WTC11 (cell line): ENCODE results near the gene RELL1. TPM values are rescaled to one million over a fixed set of nuclear protein-coding genes. Genes with fewer than 3 reads are reported as not detected.

Source experiments
- ATAC-seq: fragments of 200-7000 bp; cut with Tn5 transposase; 2 replicates; pipeline ENCODE4 v1.10.0; 2021; ENCODE audit warnings: mild to moderate bottlenecking, moderate library complexity
- CTCF ChIA-PET: fragments of 300-600 bp; sonication (Branson Sonifier 250); formaldehyde crosslinking; loops from one replicate; lab custom pipeline; 2021; ENCODE audit warnings: antibody characterized with exemption; lab: Charles Lee
- POLR2A ChIA-PET: fragments of 350-600 bp; sonication (Branson Sonifier 250); formaldehyde crosslinking; loops from one replicate; lab custom pipeline; 2021; ENCODE audit warnings: antibody characterized with exemption; lab: Charles Lee
- DNase-seq: peaks from one replicate; pipeline ENCODE4 v3.0.0; 2021; ENCODE audit warnings: low spot score
- H3K27ac Mint-ChIP-seq: 2 replicates; pipeline ENCODE4 v1.8.0; 2021; ENCODE audit warnings: mixed read lengths
- H3K27me3 Mint-ChIP-seq: 2 replicates; pipeline ENCODE4 v1.8.0; 2021; ENCODE audit warnings: low read depth, mild to moderate bottlenecking, moderate library complexity, mixed read lengths
- H3K36me3 Mint-ChIP-seq: 2 replicates; pipeline ENCODE4 v1.8.0; 2021; ENCODE audit warnings: mixed read lengths
- H3K4me1 Mint-ChIP-seq: 2 replicates; pipeline ENCODE4 v1.8.0; 2022; ENCODE audit warnings: mixed read lengths
- H3K4me3 Mint-ChIP-seq: 2 replicates; pipeline ENCODE4 v1.8.0; 2021; ENCODE audit warnings: mild to moderate bottlenecking, moderate library complexity, mixed read lengths
- H3K9me3 Mint-ChIP-seq: 2 replicates; pipeline ENCODE4 v1.8.0; 2021; ENCODE audit warnings: mixed read lengths
- FOXK1 ChIP-seq: sonication (generic); formaldehyde crosslinking; IDR thresholded peaks from 2 replicates; pipeline ENCODE4 v1.8.0; 2022; ENCODE audit warnings: mild to moderate bottlenecking, moderate library complexity, missing genetic modification reagents
- GRHL2 ChIP-seq: fragments of 250-450 bp; sonication (Bioruptor Pico); IDR thresholded peaks from 2 replicates; pipeline ENCODE4 v1.8.0; 2022; ENCODE audit warnings: mild to moderate bottlenecking, moderate library complexity; ENCODE audit not compliant: insufficient replicate concordance, severe bottlenecking
- ZNF317 ChIP-seq: sonication (generic); formaldehyde crosslinking; IDR thresholded peaks from 2 replicates; pipeline ENCODE4 v1.8.1; 2023; ENCODE audit warnings: low read depth, mild to moderate bottlenecking, moderate library complexity, missing genetic modification reagents, borderline replicate concordance
- ZNF396 ChIP-seq: fragments of 250-450 bp; sonication (Bioruptor Pico); IDR thresholded peaks from 2 replicates; pipeline ENCODE4 v1.8.0; 2021; ENCODE audit warnings: mild to moderate bottlenecking, moderate library complexity, borderline replicate concordance
- ZNF423 ChIP-seq: fragments of 250-450 bp; sonication (Bioruptor Pico); IDR thresholded peaks from 2 replicates; pipeline ENCODE4 v2.1.2; 2022; ENCODE audit warnings: mild to moderate bottlenecking, moderate library complexity
- total RNA-seq: library from RNA; stranded (reverse); gene quantifications from 3 replicates; pipeline ENCODE4 v1.2.3, GENCODE V29; 2021
- TF ChIP-seq, protein P1 (sequence below): fragments of 250-450 bp; sonication (Bioruptor Pico); conservative IDR thresholded peaks from 2 replicates; pipeline ENCODE4 v1.9.0; 2021; ENCODE audit warnings: mild to moderate bottlenecking
- TF ChIP-seq, protein P2 (sequence below): sonication (generic); formaldehyde crosslinking; IDR thresholded peaks from 2 replicates; pipeline ENCODE4 v1.8.1; 2022; ENCODE audit warnings: low read depth, mild to moderate bottlenecking, moderate library complexity, missing genetic modification reagents, borderline replicate concordance
- TF ChIP-seq, protein P3 (sequence below): sonication (generic); formaldehyde crosslinking; IDR thresholded peaks from 2 replicates; pipeline ENCODE4 v1.8.0; 2023; ENCODE audit warnings: missing genetic modification reagents
- TF ChIP-seq, protein P4 (sequence below): sonication (generic); formaldehyde crosslinking; IDR thresholded peaks from 2 replicates; pipeline ENCODE4 v1.8.0; 2023; ENCODE audit warnings: missing genetic modification reagents, mild to moderate bottlenecking, borderline replicate concordance
- TF ChIP-seq, protein P5 (sequence below): sonication (generic); formaldehyde crosslinking; IDR thresholded peaks from 2 replicates; pipeline ENCODE4 v1.8.1; 2022; ENCODE audit warnings: low read depth, missing genetic modification reagents, borderline replicate concordance
- TF ChIP-seq, protein P6 (sequence below): sonication (generic); formaldehyde crosslinking; IDR thresholded peaks from 2 replicates; pipeline ENCODE4 v1.8.1; 2023; ENCODE audit warnings: mild to moderate bottlenecking, moderate library complexity, missing genetic modification reagents
- TF ChIP-seq, protein P7 (sequence below): sonication (generic); formaldehyde crosslinking; IDR thresholded peaks from 2 replicates; pipeline ENCODE4 v1.8.0; 2022; ENCODE audit warnings: mild to moderate bottlenecking, missing genetic modification reagents

The RELL1 gene
- total RNA-seq, 1 experiment from 2014 or later = 14.4 TPM

DNA sequence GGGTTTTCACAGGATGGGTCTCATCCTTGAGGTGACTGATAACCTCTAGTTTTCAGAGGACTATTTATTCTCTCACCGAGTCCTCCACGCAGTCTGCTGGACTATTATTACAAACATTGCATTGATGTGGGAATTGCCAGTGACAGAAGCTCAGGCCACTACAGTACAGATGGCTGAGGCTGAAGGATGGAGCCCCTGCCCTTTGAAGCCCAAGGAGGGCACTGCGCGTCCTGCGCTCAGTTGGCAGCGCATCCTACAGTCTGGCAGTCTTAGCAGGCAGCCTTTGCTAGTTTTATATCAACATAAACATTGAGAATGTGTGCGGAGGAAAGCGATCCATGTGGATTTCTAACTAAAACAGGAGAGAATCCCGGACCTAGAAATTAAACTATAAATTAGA, 1.5 kb upstream of the RELL1 start:
- H3K4me1 Mint-ChIP-seq = peaks cover 35% of the 10 kb centered on the region
- peaks cover 14% of the 10 kb centered on the region for H3K9me3 Mint-ChIP-seq
- ChIA-PET CTCF (interaction anchor here (1.1 to 2.3 kb wide), 2 partner anchors 85 to 347 kb away, joined by 4 to 11 read pairs; no protein-coding TSS in a partner anchor), POLR2A (no interaction called here)
- DNase-seq = no peak
- H3K27me3 Mint-ChIP-seq = peaks cover 28% of the 10 kb centered on the region
- ATAC-seq = no peak
- peaks cover 10% of the 10 kb centered on the region for H3K36me3 Mint-ChIP-seq
- H3K4me3 Mint-ChIP-seq = peak overlapping the region; percentile 66
- H3K27ac Mint-ChIP-seq = no peak overlapping the region
- TF ChIP-seq, protein P1, sequence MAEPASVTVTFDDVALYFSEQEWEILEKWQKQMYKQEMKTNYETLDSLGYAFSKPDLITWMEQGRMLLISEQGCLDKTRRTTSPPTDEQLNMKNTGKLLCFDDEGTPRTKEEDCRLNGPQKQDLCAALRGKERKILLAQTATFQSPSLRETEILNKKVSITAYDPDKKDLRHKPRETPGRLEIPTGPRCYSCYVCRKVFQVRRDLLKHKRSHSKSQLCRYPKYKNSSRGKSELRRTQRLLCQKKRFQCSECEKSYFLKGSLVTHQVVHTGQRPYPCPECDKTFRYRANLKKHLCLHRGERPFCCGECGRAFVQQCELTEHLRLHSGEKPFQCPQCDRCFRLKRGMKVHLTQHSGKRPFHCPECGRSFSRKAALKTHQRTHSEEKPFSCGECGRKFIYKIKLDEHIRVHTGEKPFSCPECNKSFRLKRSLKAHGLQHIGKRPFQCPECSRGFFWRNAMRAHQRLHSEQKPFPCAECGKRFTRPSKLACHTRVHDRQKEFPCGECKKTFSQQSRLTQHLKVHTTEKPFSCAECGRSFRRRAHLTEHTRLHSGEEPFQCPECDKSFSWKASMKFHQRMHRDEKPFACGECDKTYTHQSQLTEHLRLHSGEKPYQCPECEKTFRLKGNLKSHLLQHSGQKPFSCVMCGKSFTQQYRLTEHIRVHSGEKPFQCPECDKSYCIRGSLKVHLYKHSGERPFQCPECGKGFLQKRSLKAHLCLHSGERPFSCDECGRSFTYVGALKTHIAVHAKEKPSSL (CRISPR knock-in tag) = no peak
- TF ChIP-seq, all 79 proteins: peak for 0

DNA sequence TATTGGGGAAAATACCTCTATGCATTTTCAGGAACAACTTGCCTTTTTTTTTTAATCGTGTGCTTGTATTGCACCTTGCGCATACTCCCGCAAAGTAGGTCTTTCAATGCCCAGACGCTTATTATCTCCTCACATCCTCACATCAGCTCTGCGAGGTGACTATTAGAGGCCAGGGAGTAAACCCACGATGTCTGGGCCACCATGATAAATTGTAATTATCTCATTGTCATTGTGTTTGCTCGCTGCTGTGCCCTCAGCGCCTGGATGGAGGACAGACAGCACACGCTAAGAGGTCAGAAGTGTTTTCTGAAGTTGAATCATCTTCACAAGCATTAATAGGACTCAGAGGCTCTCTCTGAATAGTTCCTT, 1.0 kb upstream of the RELL1 start:
- ChIA-PET CTCF (interaction anchor here (2.3 kb wide), 1 partner anchor 85 kb away, joined by 11 read pairs; no protein-coding TSS in a partner anchor), POLR2A (no interaction called here)
- DNase-seq = no peak

DNA sequence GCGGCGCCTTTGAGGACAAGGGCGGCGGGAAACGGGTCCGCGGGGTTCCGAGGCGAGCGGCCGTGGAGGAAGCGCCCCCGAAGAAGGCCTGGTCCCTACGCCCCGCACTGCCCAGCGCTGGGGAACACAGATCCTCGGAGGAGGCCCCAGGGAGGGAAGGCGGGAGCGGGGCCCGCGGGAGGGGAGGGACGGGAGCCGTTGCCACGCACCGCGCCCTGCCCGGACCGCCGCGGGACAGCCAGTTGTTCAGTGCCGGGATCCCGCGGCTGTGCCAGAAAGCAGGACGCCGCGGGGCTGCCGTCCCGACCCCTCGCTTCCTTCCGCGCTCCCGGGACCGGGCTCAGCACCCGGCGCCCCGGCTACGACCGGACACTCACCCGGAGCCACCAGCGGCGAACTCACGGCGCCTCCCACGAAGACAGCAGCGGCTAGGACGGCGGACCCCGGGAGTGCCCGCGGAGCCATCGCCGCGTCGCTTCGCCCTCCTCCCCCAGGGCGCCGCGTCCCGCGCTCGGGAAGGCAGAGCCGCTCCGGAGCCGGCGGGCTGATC, 278 bp downstream of the RELL1 start:
- CTCF ChIA-PET = interaction anchor here (0.9 to 2.3 kb wide), 3 partner anchors 43 to 116 kb away, joined by 3 to 11 read pairs (median 6); no protein-coding TSS in a partner anchor
- H3K4me1 Mint-ChIP-seq = peaks cover 35% of the 10 kb centered on the region
- H3K27me3 Mint-ChIP-seq = peaks cover 25% of the 10 kb centered on the region
- DNase-seq (peak; percentile 41), ATAC-seq (peak; percentile 4)
- H3K27ac Mint-ChIP-seq = no peak overlapping the region
- H3K36me3 Mint-ChIP-seq = peaks cover 7% of the 10 kb centered on the region; the same call in 1 of the 2 replicates
- peaks cover 1% of the 10 kb centered on the region for H3K9me3 Mint-ChIP-seq
- H3K4me3 Mint-ChIP-seq = peak overlapping the region; percentile 80
- POLR2A ChIA-PET = interaction anchor here (0.9 kb wide), 1 partner anchor 10 kb away, joined by 6 read pairs; no protein-coding TSS in a partner anchor
- TF ChIP-seq ZNF317 (no peak), GRHL2 (no peak), ZNF396 (no peak)
- TF ChIP-seq, protein P2, sequence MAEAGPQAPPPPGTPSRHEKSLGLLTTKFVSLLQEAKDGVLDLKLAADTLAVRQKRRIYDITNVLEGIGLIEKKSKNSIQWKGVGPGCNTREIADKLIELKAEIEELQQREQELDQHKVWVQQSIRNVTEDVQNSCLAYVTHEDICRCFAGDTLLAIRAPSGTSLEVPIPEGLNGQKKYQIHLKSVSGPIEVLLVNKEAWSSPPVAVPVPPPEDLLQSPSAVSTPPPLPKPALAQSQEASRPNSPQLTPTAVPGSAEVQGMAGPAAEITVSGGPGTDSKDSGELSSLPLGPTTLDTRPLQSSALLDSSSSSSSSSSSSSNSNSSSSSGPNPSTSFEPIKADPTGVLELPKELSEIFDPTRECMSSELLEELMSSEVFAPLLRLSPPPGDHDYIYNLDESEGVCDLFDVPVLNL = no peak
- TF ChIP-seq, protein P3, sequence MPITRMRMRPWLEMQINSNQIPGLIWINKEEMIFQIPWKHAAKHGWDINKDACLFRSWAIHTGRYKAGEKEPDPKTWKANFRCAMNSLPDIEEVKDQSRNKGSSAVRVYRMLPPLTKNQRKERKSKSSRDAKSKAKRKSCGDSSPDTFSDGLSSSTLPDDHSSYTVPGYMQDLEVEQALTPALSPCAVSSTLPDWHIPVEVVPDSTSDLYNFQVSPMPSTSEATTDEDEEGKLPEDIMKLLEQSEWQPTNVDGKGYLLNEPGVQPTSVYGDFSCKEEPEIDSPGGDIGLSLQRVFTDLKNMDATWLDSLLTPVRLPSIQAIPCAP = 0 out of 2 replicates have a peak, but pooled peaks have one; percentile 65
- TF ChIP-seq, protein P4, sequence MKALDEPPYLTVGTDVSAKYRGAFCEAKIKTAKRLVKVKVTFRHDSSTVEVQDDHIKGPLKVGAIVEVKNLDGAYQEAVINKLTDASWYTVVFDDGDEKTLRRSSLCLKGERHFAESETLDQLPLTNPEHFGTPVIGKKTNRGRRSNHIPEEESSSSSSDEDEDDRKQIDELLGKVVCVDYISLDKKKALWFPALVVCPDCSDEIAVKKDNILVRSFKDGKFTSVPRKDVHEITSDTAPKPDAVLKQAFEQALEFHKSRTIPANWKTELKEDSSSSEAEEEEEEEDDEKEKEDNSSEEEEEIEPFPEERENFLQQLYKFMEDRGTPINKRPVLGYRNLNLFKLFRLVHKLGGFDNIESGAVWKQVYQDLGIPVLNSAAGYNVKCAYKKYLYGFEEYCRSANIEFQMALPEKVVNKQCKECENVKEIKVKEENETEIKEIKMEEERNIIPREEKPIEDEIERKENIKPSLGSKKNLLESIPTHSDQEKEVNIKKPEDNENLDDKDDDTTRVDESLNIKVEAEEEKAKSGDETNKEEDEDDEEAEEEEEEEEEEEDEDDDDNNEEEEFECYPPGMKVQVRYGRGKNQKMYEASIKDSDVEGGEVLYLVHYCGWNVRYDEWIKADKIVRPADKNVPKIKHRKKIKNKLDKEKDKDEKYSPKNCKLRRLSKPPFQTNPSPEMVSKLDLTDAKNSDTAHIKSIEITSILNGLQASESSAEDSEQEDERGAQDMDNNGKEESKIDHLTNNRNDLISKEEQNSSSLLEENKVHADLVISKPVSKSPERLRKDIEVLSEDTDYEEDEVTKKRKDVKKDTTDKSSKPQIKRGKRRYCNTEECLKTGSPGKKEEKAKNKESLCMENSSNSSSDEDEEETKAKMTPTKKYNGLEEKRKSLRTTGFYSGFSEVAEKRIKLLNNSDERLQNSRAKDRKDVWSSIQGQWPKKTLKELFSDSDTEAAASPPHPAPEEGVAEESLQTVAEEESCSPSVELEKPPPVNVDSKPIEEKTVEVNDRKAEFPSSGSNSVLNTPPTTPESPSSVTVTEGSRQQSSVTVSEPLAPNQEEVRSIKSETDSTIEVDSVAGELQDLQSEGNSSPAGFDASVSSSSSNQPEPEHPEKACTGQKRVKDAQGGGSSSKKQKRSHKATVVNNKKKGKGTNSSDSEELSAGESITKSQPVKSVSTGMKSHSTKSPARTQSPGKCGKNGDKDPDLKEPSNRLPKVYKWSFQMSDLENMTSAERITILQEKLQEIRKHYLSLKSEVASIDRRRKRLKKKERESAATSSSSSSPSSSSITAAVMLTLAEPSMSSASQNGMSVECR = peak; percentile 60; the same call in 1 of the 2 replicates
- TF ChIP-seq, protein P5, sequence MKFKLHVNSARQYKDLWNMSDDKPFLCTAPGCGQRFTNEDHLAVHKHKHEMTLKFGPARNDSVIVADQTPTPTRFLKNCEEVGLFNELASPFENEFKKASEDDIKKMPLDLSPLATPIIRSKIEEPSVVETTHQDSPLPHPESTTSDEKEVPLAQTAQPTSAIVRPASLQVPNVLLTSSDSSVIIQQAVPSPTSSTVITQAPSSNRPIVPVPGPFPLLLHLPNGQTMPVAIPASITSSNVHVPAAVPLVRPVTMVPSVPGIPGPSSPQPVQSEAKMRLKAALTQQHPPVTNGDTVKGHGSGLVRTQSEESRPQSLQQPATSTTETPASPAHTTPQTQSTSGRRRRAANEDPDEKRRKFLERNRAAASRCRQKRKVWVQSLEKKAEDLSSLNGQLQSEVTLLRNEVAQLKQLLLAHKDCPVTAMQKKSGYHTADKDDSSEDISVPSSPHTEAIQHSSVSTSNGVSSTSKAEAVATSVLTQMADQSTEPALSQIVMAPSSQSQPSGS = no peak
- TF ChIP-seq, protein P6, sequence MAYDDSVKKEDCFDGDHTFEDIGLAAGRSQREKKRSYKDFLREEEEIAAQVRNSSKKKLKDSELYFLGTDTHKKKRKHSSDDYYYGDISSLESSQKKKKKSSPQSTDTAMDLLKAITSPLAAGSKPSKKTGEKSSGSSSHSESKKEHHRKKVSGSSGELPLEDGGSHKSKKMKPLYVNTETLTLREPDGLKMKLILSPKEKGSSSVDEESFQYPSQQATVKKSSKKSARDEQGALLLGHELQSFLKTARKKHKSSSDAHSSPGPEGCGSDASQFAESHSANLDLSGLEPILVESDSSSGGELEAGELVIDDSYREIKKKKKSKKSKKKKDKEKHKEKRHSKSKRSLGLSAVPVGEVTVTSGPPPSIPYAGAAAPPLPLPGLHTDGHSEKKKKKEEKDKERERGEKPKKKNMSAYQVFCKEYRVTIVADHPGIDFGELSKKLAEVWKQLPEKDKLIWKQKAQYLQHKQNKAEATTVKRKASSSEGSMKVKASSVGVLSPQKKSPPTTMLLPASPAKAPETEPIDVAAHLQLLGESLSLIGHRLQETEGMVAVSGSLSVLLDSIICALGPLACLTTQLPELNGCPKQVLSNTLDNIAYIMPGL (CRISPR knock-in tag) = peak; percentile 55; the same call in 1 of the 2 replicates

More for the DNA sequence above, 1.0 kb upstream of the RELL1 start:
- H3K4me3 Mint-ChIP-seq = peak overlapping the region; percentile 66
- H3K36me3 Mint-ChIP-seq = peaks cover 7% of the 10 kb centered on the region; the same call in 1 of the 2 replicates
- H3K27ac Mint-ChIP-seq = no peak overlapping the region
- ATAC-seq = no peak
- H3K4me1 Mint-ChIP-seq = peaks cover 35% of the 10 kb centered on the region
- TF ChIP-seq, protein P7, sequence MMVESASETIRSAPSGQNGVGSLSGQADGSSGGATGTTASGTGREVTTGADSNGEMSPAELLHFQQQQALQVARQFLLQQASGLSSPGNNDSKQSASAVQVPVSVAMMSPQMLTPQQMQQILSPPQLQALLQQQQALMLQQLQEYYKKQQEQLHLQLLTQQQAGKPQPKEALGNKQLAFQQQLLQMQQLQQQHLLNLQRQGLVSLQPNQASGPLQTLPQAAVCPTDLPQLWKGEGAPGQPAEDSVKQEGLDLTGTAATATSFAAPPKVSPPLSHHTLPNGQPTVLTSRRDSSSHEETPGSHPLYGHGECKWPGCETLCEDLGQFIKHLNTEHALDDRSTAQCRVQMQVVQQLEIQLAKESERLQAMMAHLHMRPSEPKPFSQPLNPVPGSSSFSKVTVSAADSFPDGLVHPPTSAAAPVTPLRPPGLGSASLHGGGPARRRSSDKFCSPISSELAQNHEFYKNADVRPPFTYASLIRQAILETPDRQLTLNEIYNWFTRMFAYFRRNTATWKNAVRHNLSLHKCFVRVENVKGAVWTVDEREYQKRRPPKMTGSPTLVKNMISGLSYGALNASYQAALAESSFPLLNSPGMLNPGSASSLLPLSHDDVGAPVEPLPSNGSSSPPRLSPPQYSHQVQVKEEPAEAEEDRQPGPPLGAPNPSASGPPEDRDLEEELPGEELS = no peak
- no peak for TF ChIP-seq FOXK1 (CRISPR knock-in tag)
- no peak for TF ChIP-seq ZNF423 (CRISPR knock-in tag)
- TF ChIP-seq, all 79 proteins: peak for 0
- Mint-ChIP-seq H3K27me3 (peaks cover 25% of the 10 kb centered on the region), H3K9me3 (peaks cover 10% of the 10 kb centered on the region)
